Measurements from ENCODE around the gene NKTR. TPM values are rescaled to one million over a fixed set of nuclear protein-coding genes. Genes with fewer than 3 reads are reported as not detected.

Gene NKTR
- total RNA-seq, 3 donors from 2014 or later: 132 to 214 (median 175) TPM

DNA sequence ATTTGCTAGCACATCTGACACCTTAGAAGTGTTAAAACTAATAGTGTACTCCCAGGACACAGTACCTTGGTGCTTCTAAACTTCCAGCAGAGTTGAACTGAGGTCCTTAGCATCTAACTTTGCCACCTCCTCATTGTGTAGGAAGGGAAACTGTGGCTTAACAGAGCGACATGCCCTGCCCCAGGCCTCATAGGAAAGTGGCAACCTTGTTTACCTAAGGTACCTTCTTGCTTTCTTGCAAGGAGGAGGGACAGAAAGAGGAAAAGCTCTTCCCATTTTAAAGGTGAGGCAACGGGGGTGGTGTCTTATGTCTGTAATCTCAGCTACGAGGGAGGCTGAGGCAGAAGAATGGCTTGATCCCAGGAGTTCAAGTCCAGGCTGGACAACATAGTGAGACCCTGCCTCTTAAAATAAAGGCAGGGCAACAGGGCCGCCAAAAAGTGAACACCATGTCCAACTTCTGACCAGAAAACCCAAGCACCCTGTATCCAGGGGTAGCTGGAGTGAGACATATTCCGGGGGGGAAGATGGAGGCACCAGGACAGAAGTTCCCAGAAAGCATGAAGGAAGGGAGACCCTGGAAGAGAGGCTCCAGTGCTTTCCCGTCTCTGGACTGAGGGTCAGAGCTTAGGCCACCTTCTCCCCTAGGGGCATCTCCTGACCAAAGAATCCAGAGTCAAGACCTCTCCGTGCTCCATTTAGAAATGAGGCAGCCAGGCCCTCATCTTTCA is 84.3 kb downstream of the NKTR start:
- no peaks in the 10 kb centered on the region for H3K4me1 ChIP-seq
- H3K27me3 ChIP-seq: no peaks in the 10 kb centered on the region
- intact Hi-C loops (cut with DNase I; ENCODE audit: low total_unique reads): no loop called here
- peak overlapping the region; percentile 40 to 66 for H3K27ac ChIP-seq
- no peak for DNase-seq (ENCODE audit: low spot score in 2 of 2)
- TF ChIP-seq POLR2AphosphoS5 (IDR thresholded peaks at IDR 0.05) (no peak), POLR2A (IDR thresholded peaks at IDR 0.05) (no peak)
- TF ChIP-seq, protein P1, sequence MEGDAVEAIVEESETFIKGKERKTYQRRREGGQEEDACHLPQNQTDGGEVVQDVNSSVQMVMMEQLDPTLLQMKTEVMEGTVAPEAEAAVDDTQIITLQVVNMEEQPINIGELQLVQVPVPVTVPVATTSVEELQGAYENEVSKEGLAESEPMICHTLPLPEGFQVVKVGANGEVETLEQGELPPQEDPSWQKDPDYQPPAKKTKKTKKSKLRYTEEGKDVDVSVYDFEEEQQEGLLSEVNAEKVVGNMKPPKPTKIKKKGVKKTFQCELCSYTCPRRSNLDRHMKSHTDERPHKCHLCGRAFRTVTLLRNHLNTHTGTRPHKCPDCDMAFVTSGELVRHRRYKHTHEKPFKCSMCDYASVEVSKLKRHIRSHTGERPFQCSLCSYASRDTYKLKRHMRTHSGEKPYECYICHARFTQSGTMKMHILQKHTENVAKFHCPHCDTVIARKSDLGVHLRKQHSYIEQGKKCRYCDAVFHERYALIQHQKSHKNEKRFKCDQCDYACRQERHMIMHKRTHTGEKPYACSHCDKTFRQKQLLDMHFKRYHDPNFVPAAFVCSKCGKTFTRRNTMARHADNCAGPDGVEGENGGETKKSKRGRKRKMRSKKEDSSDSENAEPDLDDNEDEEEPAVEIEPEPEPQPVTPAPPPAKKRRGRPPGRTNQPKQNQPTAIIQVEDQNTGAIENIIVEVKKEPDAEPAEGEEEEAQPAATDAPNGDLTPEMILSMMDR (IDR thresholded peaks at IDR 0.05): no peak
- H3K9me3 ChIP-seq: no peaks in the 10 kb centered on the region
- H3K4me3 ChIP-seq: no peak overlapping the region
- no peaks in the 10 kb centered on the region for H3K36me3 ChIP-seq

DNA sequence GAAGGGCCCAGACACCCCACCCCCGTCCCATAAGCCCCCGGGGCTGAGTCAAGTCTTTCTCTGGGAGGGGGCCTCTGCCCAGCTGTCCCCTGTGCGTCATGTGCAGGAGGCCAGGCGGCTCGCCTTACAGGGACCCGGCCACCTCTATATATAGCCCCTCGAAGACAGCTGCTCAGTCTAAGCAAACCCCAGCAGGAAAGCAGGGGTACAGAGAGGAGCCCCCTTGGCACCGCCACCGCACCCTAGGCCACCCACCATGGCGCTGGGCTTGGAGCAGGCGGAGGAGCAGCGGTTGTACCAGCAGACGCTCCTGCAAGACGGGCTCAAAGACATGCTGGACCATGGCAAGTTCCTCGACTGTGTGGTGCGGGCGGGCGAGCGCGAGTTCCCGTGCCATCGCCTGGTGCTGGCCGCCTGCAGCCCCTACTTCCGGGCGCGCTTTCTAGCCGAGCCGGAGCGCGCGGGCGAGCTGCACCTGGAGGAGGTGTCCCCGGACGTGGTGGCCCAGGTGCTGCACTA is 84.9 kb downstream of the NKTR start, which contains the start of gene KLHL40:
TSS of gene KLHL40 (plus strand) at position 175 of the 519 bp plus-strand sequence. CDS start at position 257, 82 bp downstream.
- Histone ChIP-seq H3K4me1 (no peaks in the 10 kb centered on the region), H3K27ac (peak within 1 kb of the TSS; percentile 40 to 66), H3K27me3 (no peaks in the 10 kb centered on the region), H3K9me3 (no peaks in the 10 kb centered on the region), H3K4me3 (peak within 1 kb of the TSS; percentile 10 to 57 (median 14)), H3K36me3 (no peaks in the 10 kb centered on the region)
- intact Hi-C loops (cut with DNase I; ENCODE audit: low total_unique reads): no loop called here
- no peak for DNase-seq (ENCODE audit: low spot score in 2 of 2)
- TF ChIP-seq POLR2A (IDR thresholded peaks at IDR 0.05) (no peak), POLR2AphosphoS5 (IDR thresholded peaks at IDR 0.05) (no peak)
- TF ChIP-seq, protein P1 (IDR thresholded peaks at IDR 0.05): no peak

DNA sequence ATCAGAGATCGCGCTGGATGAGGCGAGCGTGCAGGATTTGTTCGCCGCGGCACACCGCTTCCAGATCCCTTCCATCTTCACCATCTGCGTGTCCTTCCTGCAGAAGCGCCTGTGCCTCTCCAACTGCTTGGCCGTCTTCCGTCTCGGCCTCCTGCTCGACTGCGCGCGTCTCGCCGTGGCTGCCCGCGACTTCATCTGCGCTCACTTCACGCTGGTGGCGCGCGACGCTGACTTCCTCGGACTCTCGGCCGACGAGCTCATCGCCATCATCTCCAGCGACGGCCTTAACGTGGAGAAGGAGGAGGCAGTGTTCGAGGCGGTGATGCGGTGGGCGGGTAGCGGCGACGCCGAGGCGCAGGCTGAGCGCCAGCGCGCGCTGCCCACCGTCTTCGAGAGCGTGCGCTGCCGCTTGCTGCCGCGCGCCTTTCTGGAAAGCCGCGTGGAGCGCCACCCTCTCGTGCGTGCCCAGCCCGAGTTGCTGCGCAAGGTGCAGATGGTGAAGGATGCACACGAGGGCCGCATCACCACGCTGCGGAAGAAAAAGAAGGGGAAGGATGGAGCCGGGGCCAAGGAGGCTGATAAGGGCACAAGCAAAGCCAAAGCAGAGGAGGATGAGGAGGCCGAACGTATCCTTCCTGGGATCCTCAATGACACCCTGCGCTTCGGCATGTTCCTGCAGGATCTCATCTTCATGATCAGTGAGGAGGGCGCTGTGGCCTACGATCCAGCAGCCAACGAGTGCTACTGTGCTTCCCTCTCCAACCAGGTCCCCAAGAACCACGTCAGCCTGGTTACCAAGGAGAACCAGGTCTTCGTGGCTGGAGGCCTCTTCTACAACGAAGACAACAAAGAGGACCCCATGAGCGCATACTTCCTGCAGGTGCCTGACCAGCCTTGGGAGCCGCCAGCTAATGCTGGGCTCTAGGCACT is 85.7 kb downstream of the NKTR start:
- Histone ChIP-seq H3K36me3 (no peaks in the 10 kb centered on the region), H3K4me1 (no peaks in the 10 kb centered on the region), H3K9me3 (no peaks in the 10 kb centered on the region), H3K27ac (no peak overlapping the region), H3K27me3 (no peaks in the 10 kb centered on the region), H3K4me3 (peak overlapping the region; percentile 10 to 57 (median 14))
- no peak for DNase-seq (ENCODE audit: low spot score in 2 of 2)
- TF ChIP-seq, protein P1 (IDR thresholded peaks at IDR 0.05): no peak
- no peak for TF ChIP-seq POLR2A (IDR thresholded peaks at IDR 0.05)
- TF ChIP-seq POLR2AphosphoS5 (IDR thresholded peaks at IDR 0.05): no peak
- intact Hi-C loops (cut with DNase I; ENCODE audit: low total_unique reads): no loop called here

DNA sequence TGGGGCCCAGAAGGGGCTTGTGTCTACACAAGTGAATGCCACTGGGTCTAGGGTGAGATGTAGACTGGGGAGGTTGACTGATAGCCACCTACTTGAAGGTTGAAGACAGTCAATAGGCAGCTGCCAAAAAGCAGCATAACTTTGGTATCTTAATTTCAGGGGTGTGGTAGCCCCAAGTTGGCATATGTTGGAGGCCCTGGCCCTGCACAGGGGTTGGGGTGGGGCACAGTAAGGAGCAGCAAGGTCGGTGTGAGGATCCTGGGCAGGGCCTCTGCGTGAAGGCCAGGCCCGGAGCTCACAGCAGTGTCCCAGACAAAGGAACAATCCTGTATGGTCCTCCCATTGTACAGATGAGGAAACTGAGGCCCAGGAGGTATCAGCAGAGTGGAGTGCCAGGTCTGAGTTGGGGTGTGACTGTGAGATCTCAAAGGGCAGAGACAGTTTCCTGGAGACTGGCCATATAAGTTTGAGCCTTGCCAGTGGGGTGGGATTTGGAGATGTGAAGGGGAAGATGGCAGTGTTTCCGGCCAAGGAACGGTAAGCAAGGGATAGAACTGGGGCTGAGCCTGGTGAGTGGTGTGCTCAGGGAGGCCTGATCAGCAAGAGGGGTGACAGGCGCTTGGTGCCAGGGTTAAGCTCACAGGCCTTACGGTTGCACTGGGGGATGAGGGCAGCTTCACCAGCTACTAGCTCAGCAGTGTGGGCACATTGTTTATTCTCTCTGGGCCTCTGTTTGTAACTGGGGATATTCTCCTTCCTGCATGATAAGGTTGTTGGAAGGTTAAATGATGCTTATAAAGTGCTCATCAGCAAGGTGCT is 86.6 kb downstream of the NKTR start:
- intact Hi-C loops (cut with DNase I; ENCODE audit: low total_unique reads): no loop called here
- TF ChIP-seq POLR2AphosphoS5 (IDR thresholded peaks at IDR 0.05) (no peak), POLR2A (IDR thresholded peaks at IDR 0.05) (no peak)
- TF ChIP-seq, protein P1 (IDR thresholded peaks at IDR 0.05): no peak
- Histone ChIP-seq H3K9me3 (no peaks in the 10 kb centered on the region), H3K4me3 (no peak overlapping the region), H3K27me3 (no peaks in the 10 kb centered on the region), H3K36me3 (no peaks in the 10 kb centered on the region), H3K27ac (no peak overlapping the region), H3K4me1 (no peaks in the 10 kb centered on the region)
- DNase-seq (ENCODE audit: low spot score in 2 of 2): no peak
